DMS 273 treated with DMSO at 0.1 percent for 48 hours (cell line): ENCODE results near the gene MTHFS.
A peak's percentile ranks its signal among the peaks of the same experiment; 100 is the strongest.

Experiments used
- DNase-seq: peaks from one replicate; lab custom pipeline; 2025; lab: John Stamatoyannopoulos, UW

The MTHFS gene

GRCh38 chr15:79874242-79874641 lies 22.6 kb downstream of the MTHFS start:
- no peak for DNase-seq

GRCh38 chr15:79872358-79873017 lies 24.3 kb downstream of the MTHFS start:
- no peak for DNase-seq

- DNase-seq: no peak
These were observed 28.3 kb downstream of the MTHFS start for GRCh38 chr15:79868554-79868953.

GRCh38 chr15:79863886-79864285 lies 32.9 kb downstream of the MTHFS start:
- DNase-seq: no peak

- no peak for DNase-seq
These were observed 34.6 kb downstream of the MTHFS start for GRCh38 chr15:79862191-79862590.

- DNase-seq: no peak
These were observed 36.2 kb downstream of the MTHFS start for GRCh38 chr15:79860661-79861060.

GRCh38 chr15:79858469-79858868 lies 38.3 kb downstream of the MTHFS start:
- DNase-seq: no peak

GRCh38 chr15:79853492-79854328 lies 43.1 kb downstream of the MTHFS start:
- peak; percentile 10 for DNase-seq

GRCh38 chr15:79849789-79850188 lies 47.0 kb downstream of the MTHFS start:
- DNase-seq: no peak

GRCh38 chr15:79846539-79846938 lies 50.3 kb downstream of the MTHFS start:
- DNase-seq: no peak

GRCh38 chr15:79844221-79844620 lies 52.6 kb downstream of the MTHFS start:
- no peak for DNase-seq

- DNase-seq: no peak
These were observed 59.0 kb downstream of the MTHFS start for GRCh38 chr15:79837846-79838245.

GRCh38 chr15:79834495-79834894 lies 62.3 kb downstream of the MTHFS start:
- DNase-seq: no peak

GRCh38 chr15:79832367-79833120 lies 64.3 kb downstream of the MTHFS start:
- DNase-seq: no peak

- DNase-seq: no peak
These were observed 65.2 kb downstream of the MTHFS start for GRCh38 chr15:79831604-79832003.

GRCh38 chr15:79829950-79830349 lies 66.9 kb downstream of the MTHFS start:
- DNase-seq: no peak

GRCh38 chr15:79828447-79828846 lies 68.4 kb downstream of the MTHFS start:
- DNase-seq: no peak

- no peak for DNase-seq
These were observed 70.0 kb downstream of the MTHFS start for GRCh38 chr15:79826800-79827199.

GRCh38 chr15:79824136-79824701 lies 72.6 kb downstream of the MTHFS start:
- no peak for DNase-seq

GRCh38 chr15:79820820-79821219 lies 76.0 kb downstream of the MTHFS start:
- no peak for DNase-seq

GRCh38 chr15:79820176-79820575 lies 76.6 kb downstream of the MTHFS start:
- DNase-seq: no peak

- DNase-seq: no peak
These were observed 80.2 kb downstream of the MTHFS start for GRCh38 chr15:79816571-79816970.
